Panc1 (cell line): Measurements from ENCODE around the gene TMEM129.

Experiments used
- TF ChIP-seq, protein P1 (sequence below), 2 experiments: IDR thresholded peaks; 2 replicates each; pipeline ENCODE4 v1.6.1; 2011 to 2012; ENCODE audit warnings: low read depth in 2 of 2, control low read depth in 1 of 2, low read length in 1 of 2, mild to moderate bottlenecking in 1 of 2, moderate library complexity in 1 of 2; ENCODE audit not compliant: insufficient read depth in 1 of 2
- TF ChIP-seq, protein P2 (sequence below): fragments of 450-650 bp; IDR thresholded peaks from 2 replicates; pipeline ENCODE4 v1.5.1; 2017; ENCODE audit warnings: mild to moderate bottlenecking

DNA sequence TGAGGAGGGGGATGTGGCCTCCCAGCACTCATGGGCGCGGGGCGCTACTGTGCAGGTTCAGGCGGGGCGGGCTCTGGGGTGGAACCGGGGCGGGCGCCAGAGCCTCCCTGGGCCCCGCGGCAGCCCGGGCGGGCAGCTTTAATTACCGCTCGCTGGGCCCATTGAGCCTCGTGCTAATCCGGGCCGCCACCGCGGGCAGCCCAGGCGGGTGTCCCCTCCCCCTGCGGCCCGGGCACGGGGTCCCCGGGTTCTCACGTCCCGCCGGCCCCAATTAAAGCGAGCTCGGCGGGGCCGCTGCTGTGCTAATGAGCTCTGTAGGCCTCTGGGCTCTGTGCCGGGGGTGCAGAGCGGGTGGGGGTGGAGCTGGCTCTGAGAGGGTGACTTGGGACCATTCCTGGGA, 49.1 kb upstream of the TMEM129 start:
- TF ChIP-seq, protein P1, sequence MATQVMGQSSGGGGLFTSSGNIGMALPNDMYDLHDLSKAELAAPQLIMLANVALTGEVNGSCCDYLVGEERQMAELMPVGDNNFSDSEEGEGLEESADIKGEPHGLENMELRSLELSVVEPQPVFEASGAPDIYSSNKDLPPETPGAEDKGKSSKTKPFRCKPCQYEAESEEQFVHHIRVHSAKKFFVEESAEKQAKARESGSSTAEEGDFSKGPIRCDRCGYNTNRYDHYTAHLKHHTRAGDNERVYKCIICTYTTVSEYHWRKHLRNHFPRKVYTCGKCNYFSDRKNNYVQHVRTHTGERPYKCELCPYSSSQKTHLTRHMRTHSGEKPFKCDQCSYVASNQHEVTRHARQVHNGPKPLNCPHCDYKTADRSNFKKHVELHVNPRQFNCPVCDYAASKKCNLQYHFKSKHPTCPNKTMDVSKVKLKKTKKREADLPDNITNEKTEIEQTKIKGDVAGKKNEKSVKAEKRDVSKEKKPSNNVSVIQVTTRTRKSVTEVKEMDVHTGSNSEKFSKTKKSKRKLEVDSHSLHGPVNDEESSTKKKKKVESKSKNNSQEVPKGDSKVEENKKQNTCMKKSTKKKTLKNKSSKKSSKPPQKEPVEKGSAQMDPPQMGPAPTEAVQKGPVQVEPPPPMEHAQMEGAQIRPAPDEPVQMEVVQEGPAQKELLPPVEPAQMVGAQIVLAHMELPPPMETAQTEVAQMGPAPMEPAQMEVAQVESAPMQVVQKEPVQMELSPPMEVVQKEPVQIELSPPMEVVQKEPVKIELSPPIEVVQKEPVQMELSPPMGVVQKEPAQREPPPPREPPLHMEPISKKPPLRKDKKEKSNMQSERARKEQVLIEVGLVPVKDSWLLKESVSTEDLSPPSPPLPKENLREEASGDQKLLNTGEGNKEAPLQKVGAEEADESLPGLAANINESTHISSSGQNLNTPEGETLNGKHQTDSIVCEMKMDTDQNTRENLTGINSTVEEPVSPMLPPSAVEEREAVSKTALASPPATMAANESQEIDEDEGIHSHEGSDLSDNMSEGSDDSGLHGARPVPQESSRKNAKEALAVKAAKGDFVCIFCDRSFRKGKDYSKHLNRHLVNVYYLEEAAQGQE (IDR thresholded peaks at IDR 0.05; ENCODE audit: insufficient read depth in 1 of 2, low read depth in 2 of 2, low read length in 1 of 2) = no peak
- TF ChIP-seq, protein P2, sequence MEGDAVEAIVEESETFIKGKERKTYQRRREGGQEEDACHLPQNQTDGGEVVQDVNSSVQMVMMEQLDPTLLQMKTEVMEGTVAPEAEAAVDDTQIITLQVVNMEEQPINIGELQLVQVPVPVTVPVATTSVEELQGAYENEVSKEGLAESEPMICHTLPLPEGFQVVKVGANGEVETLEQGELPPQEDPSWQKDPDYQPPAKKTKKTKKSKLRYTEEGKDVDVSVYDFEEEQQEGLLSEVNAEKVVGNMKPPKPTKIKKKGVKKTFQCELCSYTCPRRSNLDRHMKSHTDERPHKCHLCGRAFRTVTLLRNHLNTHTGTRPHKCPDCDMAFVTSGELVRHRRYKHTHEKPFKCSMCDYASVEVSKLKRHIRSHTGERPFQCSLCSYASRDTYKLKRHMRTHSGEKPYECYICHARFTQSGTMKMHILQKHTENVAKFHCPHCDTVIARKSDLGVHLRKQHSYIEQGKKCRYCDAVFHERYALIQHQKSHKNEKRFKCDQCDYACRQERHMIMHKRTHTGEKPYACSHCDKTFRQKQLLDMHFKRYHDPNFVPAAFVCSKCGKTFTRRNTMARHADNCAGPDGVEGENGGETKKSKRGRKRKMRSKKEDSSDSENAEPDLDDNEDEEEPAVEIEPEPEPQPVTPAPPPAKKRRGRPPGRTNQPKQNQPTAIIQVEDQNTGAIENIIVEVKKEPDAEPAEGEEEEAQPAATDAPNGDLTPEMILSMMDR = no peak
